GM21447 (cell line): ENCODE results near the gene TMTC2.
"Not testable (repeated sequence)": the region's sequence is repeated elsewhere in the genome, so short reads cannot be mapped to it uniquely, and the experiment has no call there.

Experiments
- ATAC-seq: cut with Tn5 transposase; IDR thresholded peaks from one replicate; pipeline ENCODE4 v1.9.1; 2021; ENCODE audit not compliant: unreplicated experiment

The TMTC2 gene

DNA sequence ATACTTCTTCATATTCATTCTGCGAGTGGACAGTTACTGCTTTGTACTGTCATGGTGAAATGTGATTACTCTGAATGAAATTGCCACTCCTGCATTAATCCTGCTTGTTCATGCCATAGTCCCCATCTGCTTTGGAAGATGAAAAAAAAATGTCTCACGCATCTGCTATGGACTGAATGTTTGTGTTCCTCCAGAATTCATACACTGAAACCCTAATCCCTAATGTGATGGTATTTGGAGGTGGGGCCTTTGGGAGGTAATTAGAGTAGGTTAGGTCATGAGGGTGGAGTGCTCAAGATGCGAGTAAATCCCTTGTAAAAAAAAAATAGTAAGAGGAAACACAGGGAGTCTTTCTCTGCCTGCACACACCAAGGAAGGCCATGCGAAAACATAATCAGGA is 427.2 kb downstream of the TMTC2 start:
- ATAC-seq: no peak

DNA sequence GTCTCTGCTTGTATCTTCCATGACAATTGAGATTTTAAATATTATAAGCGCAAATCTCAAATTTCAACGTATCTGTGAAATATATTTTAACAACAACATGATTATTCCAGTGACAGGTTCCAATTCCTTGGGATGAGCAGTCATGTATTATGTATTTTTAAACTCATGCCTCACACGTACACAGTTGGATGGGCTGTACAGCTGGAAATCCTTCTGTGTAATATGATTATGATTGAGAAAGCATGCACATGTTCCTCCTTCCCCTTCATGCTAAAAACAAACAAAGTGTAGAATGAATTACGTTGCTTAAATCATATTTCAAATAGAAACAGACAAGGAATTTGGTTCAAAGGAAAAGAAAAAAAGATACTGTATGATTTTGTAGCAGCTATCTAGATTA is 428.3 kb downstream of the TMTC2 start:
- no peak for ATAC-seq

DNA sequence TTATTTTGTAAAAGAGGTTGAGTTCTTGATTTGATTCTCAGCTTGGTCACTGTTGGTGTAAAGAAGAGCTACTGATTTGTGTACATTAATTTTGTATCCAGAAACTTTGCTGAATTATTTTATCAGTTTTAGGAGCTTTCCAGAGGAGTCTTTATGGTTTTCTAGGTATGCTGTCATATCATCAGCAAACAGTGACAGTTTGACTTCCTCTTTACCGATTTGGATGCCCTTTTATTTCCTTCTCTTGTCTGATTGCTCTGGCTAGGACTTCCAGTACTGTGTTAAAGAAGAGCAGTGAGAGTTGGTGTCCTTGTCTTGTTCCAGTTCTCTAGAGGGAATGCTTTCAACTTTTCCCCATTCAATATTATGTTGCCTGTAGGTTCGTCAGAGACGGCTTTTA is 431.2 kb downstream of the TMTC2 start:
- not testable (repeated sequence) for ATAC-seq

DNA sequence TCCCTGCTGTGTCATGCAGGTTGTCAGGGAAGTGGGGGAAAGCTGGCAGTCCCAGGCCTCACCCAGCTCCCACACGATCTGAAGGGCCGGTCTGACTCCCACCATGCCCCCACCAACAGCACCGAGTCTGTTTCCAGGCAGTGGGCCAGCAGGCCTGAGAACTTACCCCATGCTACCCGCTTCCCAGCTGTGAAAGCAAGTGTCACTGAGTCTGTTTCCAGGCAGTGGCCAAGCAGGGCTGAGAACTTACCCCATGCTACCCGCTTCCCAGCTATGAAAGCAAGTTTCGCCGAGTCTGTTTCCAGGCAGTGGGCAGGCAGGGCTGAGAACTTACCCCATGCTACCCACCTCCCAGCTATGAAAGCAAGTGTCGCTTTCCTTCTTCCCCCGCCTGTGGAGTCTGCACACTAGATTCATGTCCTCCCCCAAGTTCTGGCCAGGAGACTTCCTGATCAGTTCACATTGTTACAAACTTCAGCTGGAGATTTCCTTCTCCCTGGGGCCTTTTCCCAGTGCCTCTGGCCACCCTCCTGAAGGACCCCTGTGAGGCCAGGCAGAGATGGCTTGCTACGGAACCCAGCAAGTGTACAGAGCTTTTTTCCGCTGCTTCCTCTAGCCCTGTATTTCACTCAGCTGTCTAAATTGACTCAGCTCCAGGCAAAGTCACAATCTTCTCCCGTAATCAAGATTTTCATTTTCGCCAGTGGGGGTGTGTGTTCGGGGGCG is 435.4 kb downstream of the TMTC2 start:
- ATAC-seq: no peak

DNA sequence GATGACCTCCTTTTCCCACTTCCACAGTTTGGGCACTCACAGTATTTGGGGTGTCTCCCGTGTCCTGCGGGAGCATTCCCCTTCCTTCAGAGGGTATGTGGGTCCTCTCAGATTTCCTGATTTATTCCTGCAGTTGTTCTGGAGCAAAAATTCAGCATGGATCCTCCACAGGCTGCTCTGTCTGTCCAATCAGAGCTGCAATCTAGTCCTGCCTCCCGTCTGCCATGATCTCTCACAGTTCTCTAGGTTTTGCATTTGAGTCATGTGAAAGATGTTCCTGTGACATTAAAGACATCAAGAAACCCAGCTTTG is 435.9 kb downstream of the TMTC2 start:
- ATAC-seq: no peak

GRCh38 chr12:83123039-83123438 is 436.3 kb downstream of the TMTC2 start:
- no peak for ATAC-seq

DNA sequence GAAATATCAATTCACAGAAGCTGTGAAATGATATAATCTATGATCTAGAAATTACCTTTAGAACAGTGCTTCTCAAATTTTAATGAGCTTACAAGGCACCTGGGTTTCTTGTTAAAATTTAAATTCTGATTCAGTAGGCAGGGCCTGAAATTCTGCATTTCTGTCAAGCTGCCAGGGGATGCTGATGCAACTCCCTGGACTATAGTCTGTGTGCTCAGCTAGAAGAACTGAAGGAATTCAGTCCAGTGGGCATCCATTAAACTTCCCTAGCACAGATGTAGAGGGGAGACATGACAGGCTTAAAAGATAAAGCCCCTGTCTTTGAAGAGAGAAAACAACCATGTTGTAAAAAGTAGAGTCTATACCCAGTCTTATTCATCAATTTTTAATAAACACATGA is 441.8 kb downstream of the TMTC2 start:
- ATAC-seq: no peak

GRCh38 chr12:83130178-83130577 is 443.5 kb downstream of the TMTC2 start:
- no peak for ATAC-seq

DNA sequence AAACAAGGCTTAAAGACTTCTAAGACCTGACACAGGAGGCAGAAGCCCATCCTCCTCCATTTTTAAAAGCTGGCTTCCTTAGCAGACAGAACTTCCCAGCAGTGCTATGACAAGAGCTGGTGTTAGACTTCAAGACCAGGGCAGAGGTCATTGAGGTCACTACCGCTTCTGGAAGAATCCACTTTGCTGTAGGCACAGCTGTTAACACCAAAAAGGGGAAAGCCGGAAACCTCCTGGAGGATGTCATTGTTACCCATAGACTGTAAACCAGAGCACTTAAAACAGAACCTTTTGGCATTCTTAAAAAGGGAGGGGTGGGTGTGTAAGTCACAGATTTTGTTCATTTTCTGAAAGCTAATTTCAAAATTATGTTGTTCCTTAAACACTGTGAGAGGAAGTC is 445.7 kb downstream of the TMTC2 start:
- no peak for ATAC-seq

GRCh38 chr12:83136411-83136810 is 449.7 kb downstream of the TMTC2 start:
- ATAC-seq: no peak

DNA sequence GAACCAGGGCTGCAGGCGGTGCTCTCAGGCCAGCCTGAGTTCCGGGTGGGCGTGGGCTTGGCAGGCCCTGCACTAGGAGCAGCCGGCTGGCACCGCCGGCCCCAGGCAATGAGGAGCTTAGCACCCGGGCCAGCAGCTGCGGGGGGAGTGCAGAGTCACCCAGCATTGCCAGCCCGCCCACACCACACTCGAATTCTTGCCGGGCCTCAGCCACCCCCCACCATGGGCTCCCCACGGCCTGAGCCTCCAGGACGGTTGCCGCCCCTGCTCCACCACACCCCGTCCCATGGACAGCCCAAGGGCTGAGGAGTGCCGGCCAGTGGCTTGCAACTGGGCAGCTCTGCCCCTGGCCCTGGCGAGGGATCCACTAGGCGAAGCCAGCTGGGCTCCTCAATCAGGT is 453.4 kb downstream of the TMTC2 start:
- ATAC-seq: no peak

DNA sequence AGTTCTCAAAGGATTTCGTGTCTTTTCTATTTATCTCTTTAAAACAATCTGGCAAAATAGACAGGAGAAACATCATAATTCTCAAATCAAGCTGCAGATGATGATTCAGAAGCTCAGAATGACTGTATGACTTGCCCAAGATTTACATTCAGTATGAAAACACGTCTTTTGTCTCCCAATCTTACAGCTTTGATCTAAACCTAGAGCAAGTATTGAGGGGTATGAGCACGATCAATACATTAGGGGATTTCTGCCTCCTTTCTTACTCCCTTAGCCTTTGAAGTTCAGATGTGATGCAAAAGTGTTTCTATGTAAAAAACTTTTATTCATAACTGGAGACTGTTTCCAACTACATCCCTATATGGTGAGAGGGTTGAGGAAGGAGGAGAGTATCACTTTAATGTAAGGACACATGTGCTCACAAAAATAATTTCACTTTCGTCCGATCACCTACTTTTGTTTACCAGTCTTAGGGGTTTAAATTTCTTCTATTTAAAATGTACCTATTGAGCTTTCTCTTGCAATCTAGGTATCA is 454.8 kb downstream of the TMTC2 start:
- ATAC-seq: no peak

GRCh38 chr12:83142914-83143313 is 456.2 kb downstream of the TMTC2 start:
- no peak for ATAC-seq

DNA sequence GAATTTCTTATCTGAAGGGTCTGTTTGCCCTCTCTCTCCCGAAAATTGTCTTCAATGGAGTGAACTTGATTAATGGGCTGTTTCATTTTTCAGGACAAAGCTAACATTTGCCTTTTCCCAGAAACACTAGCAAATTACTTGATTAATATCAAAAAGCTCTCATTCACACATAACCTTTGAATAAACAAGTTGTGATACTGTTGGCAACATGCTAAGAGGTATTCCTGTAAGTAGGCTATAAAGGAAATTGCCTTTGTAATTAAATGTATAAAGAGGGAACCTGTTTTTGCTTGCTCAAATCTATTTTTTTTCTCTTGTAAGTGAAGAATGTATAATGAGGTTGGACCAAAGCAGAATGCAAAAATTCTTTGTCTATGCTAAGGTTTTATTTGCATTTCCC is 457.2 kb downstream of the TMTC2 start:
- no peak for ATAC-seq

GRCh38 chr12:83145325-83145840 is 458.7 kb downstream of the TMTC2 start:
- no peak for ATAC-seq

DNA sequence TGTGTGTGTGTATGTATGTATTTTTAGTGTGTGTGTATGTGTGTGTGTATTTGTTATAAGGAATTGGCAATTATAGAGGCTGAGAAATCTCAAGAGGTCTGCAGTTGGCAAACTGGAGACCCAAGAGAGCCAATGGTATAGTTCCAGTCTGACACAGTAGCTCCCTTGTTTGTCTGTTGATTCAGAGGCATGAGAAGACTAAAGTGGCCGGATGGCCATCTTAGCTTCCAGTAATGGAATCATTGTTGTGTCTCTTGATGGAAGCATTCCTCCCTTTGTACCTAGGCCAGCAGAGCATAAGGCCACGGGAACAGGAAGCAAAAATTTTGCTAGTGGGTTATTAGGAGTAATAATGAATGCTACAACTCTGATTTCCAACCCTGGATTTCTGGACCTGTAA is 460.6 kb downstream of the TMTC2 start:
- ATAC-seq: no peak

GRCh38 chr12:83149987-83150386 is 463.3 kb downstream of the TMTC2 start:
- ATAC-seq: no peak

GRCh38 chr12:83150465-83151189 is 463.9 kb downstream of the TMTC2 start:
- ATAC-seq: no peak

DNA sequence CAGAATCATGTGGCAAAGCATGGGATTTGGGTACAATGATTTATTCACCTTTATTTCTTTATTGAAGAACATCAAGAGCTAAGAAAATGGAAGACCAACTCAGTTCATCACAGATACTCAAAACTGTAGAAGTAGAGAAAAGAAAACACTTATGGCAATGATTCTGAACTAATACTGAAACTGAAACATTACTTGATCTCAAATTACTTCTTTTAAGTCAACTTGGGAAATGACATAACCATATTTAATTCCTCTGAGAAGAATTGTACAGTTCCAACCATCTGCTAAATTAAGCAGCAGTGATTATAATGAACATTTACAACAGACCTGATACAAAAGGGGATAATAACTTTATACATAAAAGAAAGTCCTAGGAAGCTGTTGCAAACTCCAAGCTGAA is 466.5 kb downstream of the TMTC2 start:
- no peak for ATAC-seq

- ATAC-seq: no peak
Observed at GRCh38 chr12:83156815-83157214, 470.1 kb downstream of the TMTC2 start.

DNA sequence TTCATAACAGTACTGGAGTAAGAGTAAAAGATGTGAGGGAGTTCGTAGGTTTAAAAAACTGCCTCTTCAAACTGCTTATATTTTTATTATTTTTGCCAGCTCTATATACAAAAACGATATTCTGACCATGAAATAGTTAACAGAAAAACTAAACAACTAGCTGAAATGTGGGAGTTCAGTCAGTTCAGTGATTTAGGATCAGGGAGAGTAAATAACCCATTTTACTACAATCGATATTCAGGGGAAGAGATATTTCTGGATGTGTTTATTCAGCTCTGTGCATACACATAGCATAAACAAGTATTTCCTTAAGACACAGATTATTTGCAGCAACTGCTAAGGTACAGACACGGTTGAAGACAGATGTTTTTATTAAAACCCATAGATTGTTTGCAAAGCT is 470.9 kb downstream of the TMTC2 start:
- no peak for ATAC-seq

DNA sequence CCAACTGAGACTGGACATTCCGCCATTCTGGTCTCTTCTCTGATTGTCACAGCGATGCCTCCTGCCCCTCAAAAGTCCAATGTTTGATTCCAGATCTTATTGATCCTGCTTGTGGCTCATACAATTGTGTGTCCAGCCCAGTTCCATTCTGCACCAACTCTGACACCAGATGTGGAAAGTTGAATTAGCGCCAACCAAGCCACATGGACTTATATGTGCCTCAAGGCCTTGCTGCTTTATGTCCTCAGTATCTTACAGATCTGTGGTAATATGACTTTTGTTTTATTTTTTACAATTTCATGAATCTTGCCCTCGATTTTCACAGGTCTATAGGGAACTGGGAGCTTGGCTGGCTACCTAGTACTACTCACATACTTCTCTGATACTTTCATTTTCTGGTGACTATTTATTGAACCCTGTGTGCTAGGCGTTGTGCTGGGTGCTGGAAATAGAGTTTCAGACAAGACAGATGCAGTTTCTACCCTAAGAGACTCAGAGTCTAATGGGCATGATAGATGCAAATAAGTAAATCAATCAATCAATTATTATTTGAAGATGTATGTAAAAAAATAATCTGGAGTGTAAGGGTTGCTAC is 472.0 kb downstream of the TMTC2 start:
- no peak for ATAC-seq
